GM12874 (cell line): ENCODE measurements around the gene INTS6.

Experiments
- CTCF ChIP-seq: IDR thresholded peaks from 2 replicates; pipeline ENCODE4 v1.5.1; 2011; ENCODE audit warnings: low read depth, mild to moderate bottlenecking, control low read depth, low read length, moderate library complexity; ENCODE audit not compliant: insufficient read depth

INTS6 gene

GRCh38 chr13:51349016-51349415 lies 103.8 kb downstream of the INTS6 start:
- no peak for TF ChIP-seq CTCF

- no peak for TF ChIP-seq CTCF
These were observed 104.5 kb downstream of the INTS6 start for GRCh38 chr13:51348069-51348967.

- TF ChIP-seq CTCF = no peak
These were observed 105.7 kb downstream of the INTS6 start for GRCh38 chr13:51347099-51347498.

- no peak for TF ChIP-seq CTCF
These were observed 106.4 kb downstream of the INTS6 start for GRCh38 chr13:51346397-51346796.

- TF ChIP-seq CTCF = no peak
These were observed 109.4 kb downstream of the INTS6 start for GRCh38 chr13:51343475-51343874.

GRCh38 chr13:51342706-51343105 lies 110.1 kb downstream of the INTS6 start:
- TF ChIP-seq CTCF = no peak

- no peak for TF ChIP-seq CTCF
These were observed 111.0 kb downstream of the INTS6 start for GRCh38 chr13:51341791-51342190.
